NCI-H774 (cell line): ENCODE data around the gene EFR3B.
"Not testable (repeated sequence)": the region's sequence is repeated elsewhere in the genome, so short reads cannot be mapped to it uniquely, and the experiment has no call there.

ENCODE experiments used
- DNase-seq: peaks from one replicate; lab custom pipeline; 2025; lab: John Stamatoyannopoulos, UW

Gene EFR3B

DNA sequence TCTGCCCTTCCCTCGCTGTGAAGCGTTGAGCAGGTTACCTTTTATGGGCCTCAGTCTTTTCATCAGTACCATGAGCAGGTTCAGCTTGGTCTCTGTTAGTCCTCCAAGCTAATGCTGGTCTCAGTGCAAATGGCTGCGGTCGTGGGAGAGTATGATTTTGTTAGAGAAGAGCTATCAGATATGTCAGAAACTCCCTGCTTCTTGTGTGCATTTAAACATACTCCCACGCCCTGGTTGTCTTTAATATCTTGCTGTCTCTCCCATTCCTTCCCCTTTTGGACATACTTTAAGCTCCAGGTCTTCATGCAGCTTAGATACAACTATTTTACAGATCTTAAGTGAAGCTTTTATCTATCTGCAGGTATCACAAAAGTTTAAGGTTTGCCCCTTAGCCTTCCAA, 62.9 kb downstream of the EFR3B start:
- DNase-seq, result no peak

DNA sequence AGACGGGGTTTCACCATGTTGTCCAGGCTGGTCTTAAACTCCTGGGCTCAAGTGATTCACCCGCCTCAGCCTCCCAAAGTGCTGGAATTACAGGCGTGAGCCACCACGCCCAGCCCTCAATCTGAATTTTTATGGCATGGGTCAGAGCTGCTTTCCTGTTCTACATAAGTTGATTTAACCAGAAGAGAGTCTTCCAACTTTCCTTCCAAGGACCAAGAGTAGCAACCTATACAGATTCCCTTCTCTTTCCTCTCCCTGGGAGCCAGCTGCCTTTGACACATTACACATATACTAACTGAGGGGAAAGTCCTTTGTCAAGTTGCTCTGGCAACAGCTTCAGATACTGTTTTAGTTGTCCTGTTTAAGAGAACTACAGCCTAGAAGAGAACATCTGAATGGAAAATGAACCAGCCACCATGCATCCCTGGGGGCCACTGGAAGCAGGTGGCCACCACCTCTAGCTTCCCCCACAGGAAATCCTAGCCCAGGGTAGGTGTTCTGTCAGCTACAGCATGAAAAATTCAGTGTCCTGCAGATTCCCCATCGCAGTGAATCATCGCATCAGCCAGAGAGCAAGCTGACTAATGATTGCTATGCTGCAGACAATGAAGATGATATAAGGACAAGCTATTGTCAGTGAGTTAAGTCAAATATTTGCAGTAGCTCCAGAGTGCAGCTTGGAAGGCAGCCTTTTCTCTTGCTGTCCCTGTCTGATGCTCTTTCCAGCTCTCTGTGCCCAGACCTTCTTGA, 63.6 kb downstream of the EFR3B start:
- peak; percentile 17 for DNase-seq

DNA sequence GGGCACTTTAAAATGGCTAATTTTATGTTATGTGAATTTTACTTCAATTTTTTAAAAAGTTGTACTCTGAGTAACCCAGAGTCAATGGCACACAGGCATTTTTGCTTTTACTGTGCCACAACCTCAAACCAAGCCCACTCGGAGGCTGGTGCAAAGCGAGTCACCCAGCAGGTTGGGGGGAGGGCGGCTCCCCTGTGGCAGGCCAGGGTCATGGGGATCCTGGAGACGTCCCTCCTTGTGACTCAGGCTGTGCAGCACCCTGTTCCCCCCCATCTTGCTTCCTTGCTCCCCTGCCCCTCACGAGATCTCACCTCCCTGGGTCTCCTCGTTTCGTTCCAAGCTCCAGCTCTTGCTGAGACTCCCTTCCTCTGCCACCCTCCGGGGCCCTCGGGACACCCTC, 67.9 kb downstream of the EFR3B start:
- no peak for DNase-seq

DNA sequence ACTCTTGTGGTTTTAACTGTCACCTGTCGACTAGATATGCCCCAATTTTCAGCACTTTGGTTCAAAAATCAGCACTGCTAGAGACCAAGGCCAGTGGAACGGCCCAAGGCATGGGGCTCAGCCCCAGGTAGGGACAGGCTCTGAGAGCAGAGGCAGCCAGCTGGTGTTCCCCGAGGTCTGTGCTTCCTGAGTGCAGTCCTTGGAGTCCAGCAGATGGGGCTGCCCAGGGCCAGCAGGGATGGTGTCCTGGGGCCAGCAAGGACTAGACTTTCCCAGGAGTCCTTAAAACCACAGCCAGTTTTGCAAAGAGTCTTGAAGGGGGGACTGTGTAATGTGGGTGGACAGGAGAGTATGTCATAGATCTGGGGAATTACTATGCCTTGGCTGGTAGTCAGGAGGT, 70.2 kb downstream of the EFR3B start:
- DNase-seq, result no peak

DNA sequence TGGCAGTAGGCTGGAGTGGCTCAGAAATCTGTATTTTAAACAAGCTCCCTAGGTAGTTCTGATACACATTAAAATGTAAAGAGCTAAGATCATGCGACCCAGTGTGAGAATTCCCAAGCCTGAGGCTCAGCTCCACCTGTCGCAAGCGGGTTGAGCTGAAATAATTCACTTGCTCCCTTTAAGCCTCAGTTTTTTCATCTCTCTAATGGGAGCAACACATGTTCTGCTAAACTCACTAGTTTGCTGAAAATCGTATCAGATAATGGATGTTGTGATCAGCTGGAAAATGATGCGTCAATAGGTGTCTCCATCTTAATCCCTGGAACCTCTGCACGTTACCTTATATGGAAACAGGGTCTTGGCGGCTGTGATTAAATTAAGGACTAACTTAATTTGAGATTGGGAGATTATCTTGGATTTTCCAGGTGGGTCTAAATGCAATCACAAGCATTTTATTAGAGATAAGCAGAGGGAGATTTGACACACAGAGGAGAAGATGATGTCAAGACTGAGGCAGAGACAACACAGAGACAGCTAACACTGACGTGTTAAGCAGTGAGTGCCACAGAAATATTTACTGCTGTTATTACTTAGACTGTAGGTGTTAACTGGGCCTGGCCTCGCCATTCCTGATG, 73.5 kb downstream of the EFR3B start:
- no peak for DNase-seq

DNA sequence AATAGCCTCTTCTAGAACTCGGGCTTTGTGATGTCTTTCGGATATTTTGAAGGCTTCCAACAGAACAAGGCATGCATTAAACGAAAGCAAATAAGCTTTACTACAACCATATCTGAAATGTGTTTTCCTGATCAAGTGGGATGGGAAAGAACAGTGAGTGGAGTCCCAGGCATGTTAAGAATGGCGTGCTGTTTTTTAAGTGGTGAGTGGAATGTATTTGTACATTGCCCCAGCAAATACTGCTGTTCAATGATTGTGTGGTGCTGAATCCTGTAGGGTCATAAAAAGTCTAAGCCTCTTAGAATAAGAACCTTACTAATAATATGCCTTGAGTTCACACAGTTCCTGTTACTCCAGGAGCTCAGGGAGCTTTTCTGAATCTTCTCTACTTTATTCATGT, 74.0 kb downstream of the EFR3B start:
- no peak for DNase-seq

DNA sequence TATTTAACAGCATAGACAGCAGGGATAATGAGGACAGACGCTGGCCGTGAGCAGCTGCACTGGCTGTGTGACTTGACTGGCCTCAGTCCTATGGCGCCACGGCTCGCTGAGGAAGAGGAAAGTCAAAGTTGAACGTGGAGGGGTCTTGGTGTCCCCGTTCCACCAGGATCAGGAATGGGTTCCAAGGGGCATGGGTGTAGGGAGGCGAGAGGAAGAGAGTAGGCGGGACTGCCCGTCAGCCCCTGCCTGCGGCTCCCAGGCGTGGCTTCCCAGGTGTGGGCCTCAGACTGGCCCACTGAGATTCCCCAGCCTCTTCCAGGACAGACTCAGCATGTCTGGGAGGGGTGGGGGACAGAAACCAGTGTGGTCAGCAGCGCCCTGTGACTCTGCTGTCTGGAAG, 75.1 kb downstream of the EFR3B start:
- no peak for DNase-seq

DNA sequence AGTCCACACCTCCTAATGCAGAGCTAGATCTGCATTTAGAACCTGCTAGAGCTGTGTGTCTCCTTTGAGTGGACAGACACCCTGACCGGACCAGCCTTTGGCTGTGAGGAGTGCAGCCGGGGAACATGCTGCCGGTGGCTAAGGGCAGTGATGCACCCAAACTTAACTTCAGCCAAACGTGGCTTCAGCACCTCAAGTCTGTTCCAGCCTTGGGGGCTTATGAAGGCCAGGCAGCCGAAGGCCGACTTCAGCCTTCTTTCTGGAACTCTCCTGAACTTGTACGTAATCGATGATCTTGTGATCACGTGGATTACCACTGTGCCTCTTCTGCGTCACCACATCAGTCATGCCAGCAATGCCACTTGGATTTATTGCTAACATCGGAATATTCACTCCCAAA, 77.4 kb downstream of the EFR3B start:
- no peak for DNase-seq

DNA sequence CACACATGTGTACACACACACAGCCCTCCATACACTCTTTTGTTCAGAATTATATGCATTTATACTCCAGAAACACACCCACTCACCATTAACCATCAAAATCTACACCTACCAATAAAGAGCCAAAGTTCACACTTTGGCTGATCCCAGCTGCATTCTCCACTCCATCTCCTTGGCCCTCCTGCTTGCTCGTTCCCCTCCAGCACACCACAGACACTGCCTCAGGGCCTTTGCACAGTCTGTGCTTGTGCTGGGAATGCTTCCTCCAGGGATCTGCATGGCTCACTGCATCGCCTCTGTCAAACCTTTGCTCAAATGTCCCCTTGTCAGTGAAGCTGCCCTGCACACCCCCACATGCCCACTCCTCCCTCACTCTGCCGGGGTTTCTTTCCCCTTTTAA, 80.5 kb downstream of the EFR3B start:
- DNase-seq, result no peak

DNA sequence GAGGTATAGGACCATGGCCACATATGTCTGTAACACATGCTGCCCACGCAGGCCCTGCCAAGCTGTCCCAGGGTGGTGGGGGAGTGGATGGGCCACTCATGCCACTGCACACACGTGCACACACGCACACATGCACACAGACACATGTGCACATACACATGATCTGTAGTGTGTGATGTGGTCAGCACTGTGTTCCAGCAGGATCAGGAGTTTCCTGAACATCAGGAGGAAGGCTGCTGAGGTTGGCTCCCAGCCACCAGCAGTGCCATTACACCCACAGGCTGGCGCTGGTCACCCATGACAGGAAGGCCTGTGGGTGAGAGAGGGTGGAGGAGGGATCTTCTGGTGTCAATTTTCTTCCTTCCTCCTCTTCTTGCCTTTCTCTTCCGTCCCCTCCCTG, 81.8 kb downstream of the EFR3B start:
- DNase-seq, result no peak

DNA sequence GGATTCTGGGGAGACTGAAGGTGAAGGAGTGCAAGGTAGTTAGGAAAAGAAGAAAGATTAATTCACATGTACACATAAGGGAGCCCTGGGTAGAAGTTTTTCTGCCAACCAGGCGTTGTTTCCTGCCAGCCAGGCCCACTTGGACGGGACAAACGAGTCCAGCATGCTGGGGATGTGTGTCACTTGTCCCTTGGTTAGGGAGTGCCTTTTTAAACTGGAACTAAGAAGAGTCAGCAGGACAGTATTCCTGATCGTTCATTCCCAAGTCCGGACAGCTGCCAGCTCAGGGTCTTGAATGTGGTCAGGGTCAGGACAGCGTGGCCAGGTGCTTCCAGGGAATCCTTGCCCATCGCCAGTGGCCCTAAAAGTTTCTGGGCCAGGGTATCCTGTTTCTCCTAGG, 83.3 kb downstream of the EFR3B start:
- no peak for DNase-seq

DNA sequence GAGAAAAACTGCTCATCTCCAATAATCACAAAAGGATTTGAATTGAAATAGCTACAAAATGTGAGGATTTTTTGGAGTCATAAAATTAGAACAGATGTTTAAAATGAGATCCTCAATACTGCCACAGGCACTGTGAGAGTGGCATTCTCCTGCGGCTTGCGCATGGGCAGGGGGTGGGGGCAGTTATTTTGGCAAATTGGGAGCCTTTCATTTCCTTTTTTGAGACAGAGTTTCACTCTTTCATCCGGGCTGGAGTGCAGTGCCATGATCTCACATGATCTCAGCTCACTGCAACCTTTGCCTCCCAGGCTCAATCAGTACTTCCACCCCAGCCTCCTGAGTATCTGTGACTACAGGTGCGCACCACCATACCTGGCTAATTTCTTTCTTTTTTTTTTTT, 84.1 kb downstream of the EFR3B start:
- no peak for DNase-seq

DNA sequence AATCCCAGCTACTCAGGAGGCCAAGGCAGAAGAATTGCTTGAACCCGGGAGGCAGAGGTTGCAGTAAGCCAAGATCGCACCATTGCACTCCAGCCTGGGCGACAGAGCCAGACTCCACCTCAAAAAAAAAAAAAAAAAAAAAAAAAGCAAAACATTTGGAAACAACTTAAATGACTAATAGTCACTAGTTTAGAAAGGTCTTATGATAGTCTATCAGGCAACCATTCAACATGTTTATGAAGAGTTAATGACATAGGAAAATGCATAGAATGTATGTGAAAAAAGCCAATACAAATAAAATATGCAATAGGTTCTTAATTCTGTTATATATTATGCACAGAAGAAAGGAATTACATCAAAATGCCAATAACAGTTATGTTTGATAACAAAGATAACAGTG, 85.2 kb downstream of the EFR3B start:
- not testable (repeated sequence) for DNase-seq

DNA sequence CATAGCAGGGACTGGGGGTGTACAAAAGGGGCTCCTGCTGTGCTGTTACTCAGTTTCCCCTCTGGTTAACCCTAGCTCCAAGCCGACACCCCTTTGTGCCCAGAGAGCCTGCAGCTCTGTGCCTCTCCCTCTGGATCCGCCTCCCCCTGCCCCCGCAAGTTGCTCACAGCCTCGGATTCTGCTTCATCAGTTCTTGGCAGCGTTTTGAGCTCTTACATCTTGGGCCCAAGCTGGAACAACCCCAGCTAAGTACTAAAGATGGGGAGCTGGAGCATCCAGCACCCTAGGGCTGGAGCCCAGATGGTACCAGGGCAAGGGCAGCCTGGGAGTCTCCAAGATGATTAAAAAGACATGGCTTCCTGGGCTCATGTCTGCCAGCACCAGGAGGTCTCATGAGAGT, 85.8 kb downstream of the EFR3B start:
- DNase-seq, result no peak

DNA sequence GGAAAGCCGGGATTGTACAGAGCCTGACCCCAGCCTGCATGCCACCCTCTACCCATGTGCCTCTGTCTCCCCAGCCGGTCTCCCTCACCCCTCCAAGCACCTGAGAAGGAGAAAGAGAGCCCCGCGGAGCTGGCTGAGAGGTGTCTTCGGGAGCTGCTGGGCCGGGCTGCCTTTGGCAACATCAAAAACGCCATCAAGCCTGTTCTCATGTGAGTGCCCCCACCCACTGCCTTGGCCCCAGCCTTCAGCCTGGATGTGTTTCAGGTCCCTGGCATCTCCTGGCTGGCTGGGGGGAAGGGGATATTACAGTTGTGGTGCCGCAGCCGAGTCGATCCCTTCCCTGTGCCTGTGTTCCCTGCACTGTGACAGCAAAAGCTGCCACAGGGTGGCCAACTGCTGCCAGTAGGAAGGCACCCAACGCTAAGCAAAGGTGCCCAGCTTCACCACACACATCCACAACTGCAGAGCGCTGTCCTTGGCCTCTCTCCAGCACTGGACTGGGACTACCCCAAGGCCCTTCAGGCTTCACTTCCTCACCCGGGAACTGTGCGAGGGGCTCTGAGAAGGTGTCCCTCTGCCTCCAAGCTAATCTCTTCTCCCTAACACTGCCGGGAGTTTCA, 88.1 kb downstream of the EFR3B start:
- DNase-seq, result no peak

DNA sequence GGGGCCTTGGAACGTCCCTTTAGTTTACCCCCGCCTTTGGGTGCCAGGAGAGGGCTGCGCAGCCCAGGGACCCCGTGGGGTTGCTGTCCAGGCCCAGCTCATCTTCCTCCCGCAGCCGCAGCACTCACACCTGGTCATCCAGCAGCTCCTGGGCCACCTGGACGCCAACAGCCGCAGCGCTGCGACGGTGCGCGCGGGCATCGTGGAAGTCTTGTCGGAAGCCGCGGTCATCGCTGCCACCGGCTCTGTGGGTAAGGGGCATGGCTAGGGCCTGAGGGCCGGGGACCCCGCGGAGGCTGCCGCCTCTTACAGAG, 89.3 kb downstream of the EFR3B start:
- DNase-seq, result no peak

DNA sequence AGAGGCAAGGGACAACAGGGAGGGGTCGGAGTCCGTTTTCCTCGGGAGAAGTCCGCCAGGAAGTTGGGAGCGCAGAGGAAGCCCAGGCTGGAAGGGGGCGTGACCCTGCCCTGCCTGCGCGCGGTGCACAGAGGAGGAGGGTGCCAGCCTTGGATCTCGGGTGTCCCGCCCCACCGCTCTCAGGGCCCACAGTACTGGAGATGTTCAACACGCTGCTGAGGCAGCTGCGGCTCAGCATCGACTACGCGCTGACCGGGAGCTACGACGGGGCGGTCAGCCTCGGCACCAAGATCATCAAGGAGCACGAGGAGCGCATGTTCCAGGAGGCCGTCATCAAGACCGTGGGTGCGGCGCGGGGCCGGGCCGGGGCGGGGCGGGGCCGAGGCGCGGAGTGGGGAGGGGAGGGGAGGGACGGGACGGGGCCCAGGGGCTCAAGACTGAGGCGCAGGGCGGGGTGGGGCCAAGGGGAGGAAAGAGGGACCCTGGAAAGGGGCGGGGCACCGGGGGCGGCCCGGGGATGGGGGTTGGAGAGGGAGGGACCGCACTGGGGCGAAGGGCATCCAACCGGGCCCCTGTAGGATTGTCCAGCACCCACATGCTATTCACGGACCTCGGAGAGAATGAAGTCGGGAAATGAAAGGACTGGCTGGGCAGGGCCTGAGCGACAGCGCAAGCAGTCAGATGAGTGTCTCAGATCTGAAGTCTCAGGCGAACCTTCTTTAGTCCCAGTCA, 89.9 kb downstream of the EFR3B start:
- DNase-seq, result no peak

DNA sequence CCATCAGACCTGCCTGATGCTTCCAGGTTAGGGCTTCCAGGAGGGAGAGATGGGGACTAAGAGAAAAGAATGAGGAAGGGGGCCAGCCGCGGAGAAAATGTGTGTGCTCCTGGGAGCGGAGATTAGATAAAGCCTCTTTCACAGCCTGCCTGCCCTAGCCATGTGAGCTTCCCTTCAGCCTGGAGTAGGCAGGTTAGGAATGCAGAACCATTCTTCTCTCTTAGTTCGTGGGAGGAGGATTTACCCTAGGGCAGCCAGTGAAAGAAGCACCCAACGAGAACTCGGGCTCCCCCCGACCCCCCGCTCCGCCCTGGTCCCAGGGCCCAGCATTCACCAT, 90.4 kb downstream of the EFR3B start:
- DNase-seq, result no peak

DNA sequence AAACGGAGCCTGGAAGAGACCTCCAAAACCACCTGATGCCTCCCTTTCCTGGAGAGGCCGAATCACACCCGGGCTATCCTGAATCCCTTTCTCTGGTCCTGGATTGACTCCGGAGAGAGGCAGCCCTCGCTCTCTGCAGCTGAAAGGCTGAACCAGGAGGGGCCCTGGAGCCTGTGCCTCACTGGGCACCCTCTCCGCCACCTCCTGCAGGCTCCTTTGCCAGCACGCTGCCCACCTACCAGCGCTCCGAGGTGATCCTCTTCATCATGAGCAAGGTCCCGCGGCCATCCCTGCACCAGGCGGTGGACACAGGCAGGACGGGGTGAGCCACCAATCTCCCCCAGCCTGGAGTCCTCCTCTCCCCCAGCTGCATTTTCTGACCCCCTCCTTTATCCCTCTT, 90.8 kb downstream of the EFR3B start:
- no peak for DNase-seq

DNA sequence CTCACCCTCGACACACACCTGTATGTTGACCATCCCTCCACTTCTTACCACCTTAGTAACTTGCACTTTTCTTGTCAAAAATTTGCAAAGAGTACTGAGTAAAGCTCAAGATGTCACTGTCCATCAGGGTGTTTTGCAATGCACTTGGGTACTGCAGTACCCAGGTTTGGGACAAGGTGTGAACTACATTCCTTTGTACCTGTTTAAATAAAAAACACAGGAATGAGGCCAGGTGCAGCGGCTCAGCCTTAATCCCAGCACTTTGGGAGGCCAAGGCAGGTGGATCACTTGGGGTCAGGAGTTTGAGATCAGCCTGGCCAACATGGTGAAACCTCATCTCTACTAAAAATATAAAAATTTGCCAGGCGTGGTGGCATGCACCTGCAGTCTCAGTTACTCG, 98.7 kb downstream of the EFR3B start:
- DNase-seq, result not testable (repeated sequence)

DNA sequence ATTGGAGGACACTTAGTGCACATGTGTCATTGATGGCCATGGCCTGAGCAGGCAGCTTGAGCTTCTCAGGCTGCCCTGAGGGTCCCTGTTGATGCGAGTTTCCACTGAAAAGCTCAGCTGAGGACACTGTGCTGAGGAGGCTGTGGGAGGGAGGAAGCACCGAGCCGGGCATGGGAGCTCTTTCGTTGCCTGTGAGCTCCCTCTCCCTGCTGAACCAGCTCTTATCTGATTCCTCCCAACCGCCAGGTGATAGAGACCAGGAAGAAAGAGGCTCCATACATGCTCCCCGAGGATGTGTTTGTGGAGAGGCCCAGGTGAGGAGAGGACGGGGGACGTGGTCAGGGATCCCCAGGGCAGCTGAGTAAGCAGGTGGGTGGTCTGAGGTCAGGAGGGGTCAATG, 99.2 kb downstream of the EFR3B start:
- DNase-seq, result no peak

DNA sequence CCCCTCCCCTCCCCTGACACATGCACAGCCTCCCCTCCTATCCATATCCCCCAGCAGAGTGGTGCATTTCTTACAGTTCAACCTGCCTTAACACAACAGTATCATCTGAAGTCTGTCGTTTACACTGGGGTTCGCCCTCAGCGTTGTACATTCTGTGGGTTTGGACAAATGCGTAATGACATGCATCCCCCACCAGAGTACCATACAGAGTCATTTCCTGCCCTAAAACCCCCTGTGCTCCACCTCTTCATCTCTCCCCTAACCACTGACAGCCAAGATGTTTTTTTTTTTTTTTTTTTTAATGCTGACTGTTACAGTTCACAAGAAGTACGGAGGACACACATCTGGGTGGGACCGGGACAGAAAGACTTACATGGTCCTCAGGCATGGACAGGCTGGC, 103.9 kb downstream of the EFR3B start:
- DNase-seq, result no peak

DNA sequence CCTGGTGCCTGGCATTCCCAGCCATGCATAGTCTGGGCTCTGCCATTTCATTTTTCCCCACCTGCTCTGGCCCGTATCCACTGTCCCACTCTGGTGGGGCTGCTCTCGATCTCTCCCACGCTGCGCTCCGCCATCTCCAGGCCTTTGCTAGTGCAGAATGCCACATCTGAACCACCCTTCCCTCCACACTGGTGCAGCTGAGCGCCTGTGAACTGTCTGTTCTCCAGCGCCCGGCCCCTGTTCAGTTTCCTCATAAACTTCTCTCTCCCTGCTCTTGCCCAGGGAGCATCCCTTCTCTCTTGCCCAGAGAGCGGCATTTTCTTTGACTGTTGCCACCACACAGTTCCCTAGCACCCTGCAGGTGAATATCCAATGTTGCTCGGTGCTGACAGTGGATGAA, 105.0 kb downstream of the EFR3B start:
- no peak for DNase-seq
